ENCODE results near the gene PCDHGB3.

Gene PCDHGB3

DNA sequence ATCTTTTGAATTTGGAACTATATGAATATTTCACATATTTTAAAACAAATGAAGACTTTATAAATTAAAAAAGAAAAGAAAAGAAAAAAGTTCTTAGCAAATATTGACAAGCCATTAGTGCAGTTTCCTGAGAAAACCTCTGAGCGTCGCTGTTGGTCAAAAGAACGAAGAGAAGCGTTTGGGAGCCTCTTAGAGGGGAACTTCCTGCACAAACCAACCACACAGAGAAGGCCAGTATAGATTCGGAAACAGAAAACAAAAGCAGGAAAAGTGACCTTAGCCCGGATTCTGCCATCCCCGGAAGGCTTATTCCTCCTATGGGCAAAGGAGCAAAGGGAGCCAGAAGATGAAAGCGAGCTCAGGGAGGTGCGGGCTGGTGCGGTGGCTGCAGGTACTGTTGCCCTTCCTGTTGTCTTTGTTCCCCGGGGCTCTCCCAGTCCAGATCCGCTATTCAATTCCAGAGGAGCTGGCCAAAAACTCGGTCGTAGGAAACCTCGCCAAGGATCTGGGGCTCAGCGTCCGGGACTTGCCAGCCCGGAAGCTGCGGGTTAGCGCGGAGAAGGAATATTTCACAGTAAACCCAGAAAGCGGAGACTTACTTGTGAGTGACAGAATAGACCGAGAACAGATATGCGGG is 10.1 kb upstream of the PCDHGB3 start, which contains the start of gene PCDHGB2:
PCDHGB2 (plus strand) TSS at position 205 of the 637 bp plus-strand sequence; CDS start at position 347, 142 bp downstream.
- DNase-seq (ENCODE audit: low read depth), result peak; percentile 55
- peak within 1 kb of the TSS; percentile 52 for H3K4me3 ChIP-seq (ENCODE audit: low read length)
- TF ChIP-seq, protein P1, sequence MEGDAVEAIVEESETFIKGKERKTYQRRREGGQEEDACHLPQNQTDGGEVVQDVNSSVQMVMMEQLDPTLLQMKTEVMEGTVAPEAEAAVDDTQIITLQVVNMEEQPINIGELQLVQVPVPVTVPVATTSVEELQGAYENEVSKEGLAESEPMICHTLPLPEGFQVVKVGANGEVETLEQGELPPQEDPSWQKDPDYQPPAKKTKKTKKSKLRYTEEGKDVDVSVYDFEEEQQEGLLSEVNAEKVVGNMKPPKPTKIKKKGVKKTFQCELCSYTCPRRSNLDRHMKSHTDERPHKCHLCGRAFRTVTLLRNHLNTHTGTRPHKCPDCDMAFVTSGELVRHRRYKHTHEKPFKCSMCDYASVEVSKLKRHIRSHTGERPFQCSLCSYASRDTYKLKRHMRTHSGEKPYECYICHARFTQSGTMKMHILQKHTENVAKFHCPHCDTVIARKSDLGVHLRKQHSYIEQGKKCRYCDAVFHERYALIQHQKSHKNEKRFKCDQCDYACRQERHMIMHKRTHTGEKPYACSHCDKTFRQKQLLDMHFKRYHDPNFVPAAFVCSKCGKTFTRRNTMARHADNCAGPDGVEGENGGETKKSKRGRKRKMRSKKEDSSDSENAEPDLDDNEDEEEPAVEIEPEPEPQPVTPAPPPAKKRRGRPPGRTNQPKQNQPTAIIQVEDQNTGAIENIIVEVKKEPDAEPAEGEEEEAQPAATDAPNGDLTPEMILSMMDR (conservative IDR thresholded peaks at IDR 0.05; ENCODE audit: low read length), result peak; percentile 59

DNA sequence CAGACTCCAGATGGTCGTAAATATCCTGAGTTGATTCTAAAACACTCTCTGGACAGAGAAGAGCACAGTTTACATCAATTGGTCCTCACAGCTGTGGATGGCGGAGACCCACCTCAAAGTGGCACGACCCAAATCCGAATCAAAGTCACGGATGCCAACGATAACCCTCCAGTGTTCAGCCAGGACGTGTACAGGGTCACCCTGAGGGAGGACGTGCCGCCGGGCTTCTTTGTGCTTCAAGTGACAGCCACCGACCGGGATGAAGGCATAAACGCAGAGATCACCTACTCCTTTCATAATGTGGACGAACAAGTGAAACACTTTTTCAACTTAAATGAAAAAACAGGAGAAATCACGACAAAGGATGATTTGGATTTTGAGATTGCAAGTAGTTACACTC is 9.4 kb upstream of the PCDHGB3 start:
- H3K4me3 ChIP-seq (ENCODE audit: low read length), result no peak overlapping the region
- DNase-seq (ENCODE audit: low read depth), result no peak
- TF ChIP-seq, protein P1 (conservative IDR thresholded peaks at IDR 0.05; ENCODE audit: low read length), result no peak

DNA sequence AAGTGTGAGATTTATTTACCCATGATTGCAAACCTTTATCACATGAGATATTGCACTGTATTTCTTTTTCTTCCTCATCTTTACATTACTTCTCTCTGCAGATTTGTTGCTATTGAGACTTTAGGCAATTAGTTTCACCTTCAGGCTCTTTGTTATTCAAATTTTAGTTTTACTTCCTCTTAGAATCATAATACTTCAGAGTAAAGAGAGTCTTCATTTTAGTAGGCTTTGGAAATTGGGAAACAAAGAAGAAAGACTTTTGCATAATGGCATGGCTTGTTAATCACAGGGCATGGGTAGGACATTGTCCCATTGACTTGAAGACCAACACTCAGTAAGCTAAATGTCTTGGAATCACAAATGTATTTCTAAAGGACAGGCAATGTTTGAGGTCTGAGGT is 7.3 kb upstream of the PCDHGB3 start:
- TF ChIP-seq, protein P1 (conservative IDR thresholded peaks at IDR 0.05; ENCODE audit: low read length), result no peak
- no peak overlapping the region for H3K4me3 ChIP-seq (ENCODE audit: low read length)
- no peak for DNase-seq (ENCODE audit: low read depth)

DNA sequence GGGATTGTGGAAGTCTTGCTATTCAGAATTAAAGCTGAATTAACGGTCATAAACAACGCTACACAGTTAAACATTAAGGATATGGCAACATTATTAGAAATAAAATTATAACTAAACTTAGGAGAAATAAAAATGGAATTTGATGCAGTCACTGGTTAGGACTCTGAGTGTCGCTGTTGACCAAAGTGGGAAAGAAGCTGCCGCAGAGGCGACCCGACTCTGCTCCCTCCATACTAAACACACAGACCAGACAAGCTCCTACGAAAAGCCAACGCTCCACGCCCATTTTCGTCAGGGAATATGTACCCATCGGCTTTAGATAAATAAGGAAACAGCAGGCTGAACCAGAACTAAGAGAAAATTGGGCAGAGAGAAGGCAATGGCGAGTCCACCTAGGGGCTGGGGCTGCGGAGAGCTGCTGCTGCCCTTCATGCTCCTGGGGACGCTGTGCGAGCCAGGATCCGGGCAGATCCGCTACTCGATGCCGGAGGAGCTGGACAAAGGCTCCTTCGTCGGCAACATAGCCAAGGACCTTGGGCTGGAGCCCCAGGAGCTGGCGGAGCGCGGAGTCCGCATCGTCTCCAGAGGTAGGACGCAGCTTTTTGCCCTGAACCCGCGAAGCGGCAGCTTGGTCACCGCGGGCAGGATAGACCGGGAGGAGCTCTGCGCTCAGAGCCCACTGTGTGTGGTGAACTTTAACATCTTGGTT is 5.9 kb upstream of the PCDHGB3 start, which contains the start of gene PCDHGA5:
PCDHGA5 (plus strand) TSS at position 211 of the 709 bp plus-strand sequence; CDS start at position 380, 169 bp downstream.
- peak within 1 kb of the TSS; percentile 39 for H3K4me3 ChIP-seq (ENCODE audit: low read length)
- DNase-seq (ENCODE audit: low read depth), result peak; percentile 26
- TF ChIP-seq, protein P1 (conservative IDR thresholded peaks at IDR 0.05; ENCODE audit: low read length), result peak; percentile 36

DNA sequence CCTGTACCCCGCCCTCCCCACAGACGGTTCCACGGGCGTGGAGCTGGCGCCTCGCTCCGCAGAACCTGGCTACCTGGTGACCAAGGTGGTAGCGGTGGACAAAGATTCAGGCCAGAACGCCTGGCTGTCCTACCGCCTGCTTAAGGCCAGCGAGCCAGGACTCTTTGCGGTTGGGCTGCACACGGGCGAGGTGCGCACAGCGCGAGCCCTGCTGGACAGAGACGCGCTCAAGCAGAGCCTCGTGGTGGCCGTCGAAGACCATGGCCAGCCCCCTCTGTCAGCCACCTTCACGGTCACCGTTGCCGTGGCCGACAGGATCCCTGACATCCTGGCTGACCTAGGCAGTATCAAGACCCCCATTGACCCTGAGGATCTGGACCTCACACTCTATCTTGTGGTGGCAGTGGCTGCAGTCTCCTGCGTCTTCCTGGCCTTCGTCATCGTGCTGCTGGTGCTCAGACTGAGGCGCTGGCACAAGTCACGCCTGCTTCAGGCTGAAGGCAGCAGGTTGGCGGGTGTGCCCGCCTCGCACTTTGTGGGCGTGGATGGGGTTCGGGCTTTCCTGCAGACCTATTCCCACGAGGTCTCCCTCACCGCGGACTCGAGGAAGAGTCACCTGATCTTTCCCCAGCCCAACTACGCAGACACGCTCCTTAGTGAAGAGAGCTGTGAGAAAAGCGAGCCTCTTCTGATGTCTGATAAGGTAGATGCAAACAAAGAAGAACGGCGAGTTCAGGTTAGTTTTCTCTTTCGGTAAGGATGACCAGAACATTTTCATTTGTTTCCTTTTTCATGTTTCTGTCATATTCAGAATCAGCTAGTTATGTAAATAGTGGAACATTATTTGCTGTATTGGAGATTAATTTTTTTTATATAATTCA is 3.8 kb upstream of the PCDHGB3 start:
- no peak for DNase-seq (ENCODE audit: low read depth)

More for the DNA sequence above, 3.8 kb upstream of the PCDHGB3 start:
- TF ChIP-seq, protein P1 (conservative IDR thresholded peaks at IDR 0.05; ENCODE audit: low read length), result no peak
- no peak overlapping the region for H3K4me3 ChIP-seq (ENCODE audit: low read length)

All from AG10803 (cell line).